SJCRH30 (cell line): ENCODE measurements around the gene GALNTL6. TPM values are rescaled to one million over a fixed set of nuclear protein-coding genes. Genes with fewer than 3 reads are reported as not detected.

Experiments used
- DNase-seq, 2 experiments: peaks; one replicate each; pipeline ENCODE4 v3.0.0-alpha.2; 2015 to 2020
- H3K27ac ChIP-seq: fragments of 250-450 bp; sonication (Bioruptor Pico); 2 replicates; pipeline ENCODE4 v1.5.1; 2020; ENCODE audit warnings: mild to moderate bottlenecking, moderate library complexity
- H3K27me3 ChIP-seq: fragments of 250-450 bp; sonication (Bioruptor Pico); 2 replicates; pipeline ENCODE4 v1.5.1; 2020; ENCODE audit warnings: mild to moderate bottlenecking, moderate library complexity
- H3K36me3 ChIP-seq: fragments of 250-450 bp; sonication (Bioruptor Pico); 2 replicates; pipeline ENCODE4 v1.5.1; 2020; ENCODE audit warnings: mild to moderate bottlenecking, moderate library complexity
- H3K4me1 ChIP-seq: fragments of 250-450 bp; sonication (Bioruptor Pico); 2 replicates; pipeline ENCODE4 v1.5.1; 2020; ENCODE audit warnings: mild to moderate bottlenecking, moderate library complexity
- H3K4me3 ChIP-seq: fragments of 250-450 bp; sonication (Bioruptor Pico); 2 replicates; pipeline ENCODE4 v1.5.1; 2020; ENCODE audit warnings: mild to moderate bottlenecking, moderate library complexity
- H3K9me3 ChIP-seq: fragments of 250-450 bp; sonication (Bioruptor Pico); replicated peaks from 2 replicates; pipeline ENCODE4 v1.5.1; 2020; ENCODE audit warnings: mild to moderate bottlenecking, moderate library complexity
- total RNA-seq: library from RNA; depleted of rRNA; stranded (reverse); fragments of >200 nt; shearing (Covaris generic); gene quantifications from 2 replicates; pipeline ENCODE4 v1.2.3, GENCODE V29; 2014

Gene GALNTL6
- total RNA-seq, 1 experiment from 2014 or later = 0.36 TPM

- Histone ChIP-seq H3K9me3 (no peaks in the 10 kb centered on the region), H3K4me3 (no peak overlapping the region)
- DNase-seq = no peak
Observed at GRCh38 chr4:172652369-172652768, 839.2 kb downstream of the GALNTL6 start.

GRCh38 chr4:172653676-172654075 lies 840.5 kb downstream of the GALNTL6 start:
- no peaks in the 10 kb centered on the region for H3K9me3 ChIP-seq
- no peaks in the 10 kb centered on the region for H3K27me3 ChIP-seq
- H3K4me3 ChIP-seq = no peak overlapping the region
- no peaks in the 10 kb centered on the region for H3K36me3 ChIP-seq
- no peaks in the 10 kb centered on the region for H3K4me1 ChIP-seq
- no peak for DNase-seq
- H3K27ac ChIP-seq = no peak overlapping the region

More at GRCh38 chr4:172652369-172652768, 839.2 kb downstream of the GALNTL6 start:
- Histone ChIP-seq H3K4me1 (no peaks in the 10 kb centered on the region), H3K27me3 (no peaks in the 10 kb centered on the region), H3K27ac (no peak overlapping the region), H3K36me3 (no peaks in the 10 kb centered on the region)

- no peak overlapping the region for H3K27ac ChIP-seq
- H3K4me3 ChIP-seq = no peak overlapping the region
- no peaks in the 10 kb centered on the region for H3K27me3 ChIP-seq
- H3K4me1 ChIP-seq = no peaks in the 10 kb centered on the region
- H3K36me3 ChIP-seq = no peaks in the 10 kb centered on the region
- no peak for DNase-seq
- no peaks in the 10 kb centered on the region for H3K9me3 ChIP-seq
Observed at GRCh38 chr4:172654457-172654856, 841.3 kb downstream of the GALNTL6 start.

DNA sequence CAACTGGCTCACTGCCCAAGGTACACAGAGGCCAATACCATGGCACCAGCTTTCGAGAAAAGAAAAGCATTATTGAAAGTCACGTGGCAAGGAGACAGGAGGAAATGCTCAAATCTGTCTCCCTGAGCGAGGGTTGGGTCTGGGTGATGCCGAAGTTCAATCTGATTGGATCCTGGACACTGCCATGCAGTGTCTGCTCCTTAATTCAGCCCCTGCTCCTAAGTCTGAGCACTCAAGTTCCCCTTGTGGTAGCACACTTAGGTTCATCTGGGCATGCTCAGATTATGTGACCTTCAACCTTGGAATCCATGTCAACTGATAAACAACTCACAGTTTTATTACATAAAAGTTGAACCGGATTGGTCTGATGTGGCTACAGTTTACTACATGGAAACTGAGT lies 842.9 kb downstream of the GALNTL6 start:
- no peaks in the 10 kb centered on the region for H3K27me3 ChIP-seq
- no peak overlapping the region for H3K4me3 ChIP-seq
- no peak overlapping the region for H3K27ac ChIP-seq
- no peaks in the 10 kb centered on the region for H3K36me3 ChIP-seq
- H3K4me1 ChIP-seq = no peaks in the 10 kb centered on the region
- no peak for DNase-seq
- no peaks in the 10 kb centered on the region for H3K9me3 ChIP-seq

DNA sequence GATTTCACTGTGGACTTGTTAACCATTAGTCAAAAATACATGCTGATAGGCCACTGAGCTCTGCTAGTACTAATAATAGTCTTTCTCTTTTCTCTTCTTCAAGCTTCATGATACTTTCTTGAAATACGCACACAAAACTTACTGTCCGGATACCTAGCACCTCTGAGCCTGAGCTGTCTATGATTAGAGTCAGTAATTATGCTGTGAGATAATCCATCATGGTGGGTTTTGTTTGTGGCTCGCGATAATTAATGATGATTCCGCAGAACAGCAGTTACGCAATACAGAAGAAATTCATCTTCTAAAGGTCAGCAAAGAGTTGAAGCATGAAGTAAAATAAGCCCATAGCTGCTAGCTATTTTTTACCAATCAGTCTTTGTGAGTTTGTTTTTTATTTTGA lies 843.9 kb downstream of the GALNTL6 start:
- Histone ChIP-seq H3K4me3 (no peak overlapping the region), H3K27ac (no peak overlapping the region), H3K36me3 (no peaks in the 10 kb centered on the region), H3K4me1 (no peaks in the 10 kb centered on the region), H3K9me3 (no peaks in the 10 kb centered on the region), H3K27me3 (no peaks in the 10 kb centered on the region)
- DNase-seq = no peak

GRCh38 chr4:172660251-172660650 lies 847.0 kb downstream of the GALNTL6 start:
- no peak overlapping the region for H3K27ac ChIP-seq

DNA sequence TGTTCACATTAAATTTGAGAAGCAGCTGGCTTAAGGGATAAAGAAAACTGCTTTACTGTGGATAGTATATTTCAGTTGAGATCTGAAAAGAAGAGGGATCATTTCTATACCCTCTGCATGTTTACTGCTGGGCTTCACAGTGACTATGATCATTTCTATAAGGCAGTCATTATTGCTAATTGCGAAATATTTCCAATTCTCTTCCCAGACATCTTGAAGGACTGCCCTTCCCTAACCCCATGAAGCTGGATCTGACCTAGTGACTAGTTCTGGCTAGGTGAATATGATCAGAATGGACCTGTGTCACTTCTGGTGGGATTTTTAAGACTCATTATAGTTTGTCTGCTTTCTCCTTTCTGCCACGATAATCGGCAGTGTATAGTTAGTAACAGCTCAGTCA lies 848.9 kb downstream of the GALNTL6 start:
- no peak for DNase-seq
- Histone ChIP-seq H3K9me3 (no peaks in the 10 kb centered on the region), H3K36me3 (no peaks in the 10 kb centered on the region), H3K27ac (no peak overlapping the region), H3K4me1 (no peaks in the 10 kb centered on the region), H3K4me3 (no peak overlapping the region), H3K27me3 (no peaks in the 10 kb centered on the region)

More at GRCh38 chr4:172660251-172660650, 847.0 kb downstream of the GALNTL6 start:
- no peaks in the 10 kb centered on the region for H3K36me3 ChIP-seq
- H3K4me1 ChIP-seq = no peaks in the 10 kb centered on the region
- no peak for DNase-seq
- H3K27me3 ChIP-seq = no peaks in the 10 kb centered on the region
- H3K9me3 ChIP-seq = no peaks in the 10 kb centered on the region
- H3K4me3 ChIP-seq = no peak overlapping the region

- H3K36me3 ChIP-seq = no peaks in the 10 kb centered on the region
- no peak for DNase-seq
- no peaks in the 10 kb centered on the region for H3K9me3 ChIP-seq
- H3K27me3 ChIP-seq = no peaks in the 10 kb centered on the region
- H3K27ac ChIP-seq = no peak overlapping the region
- no peaks in the 10 kb centered on the region for H3K4me1 ChIP-seq
- H3K4me3 ChIP-seq = no peak overlapping the region
Observed at GRCh38 chr4:172666711-172667368, 853.6 kb downstream of the GALNTL6 start.

GRCh38 chr4:172674811-172675210 lies 861.6 kb downstream of the GALNTL6 start:
- no peaks in the 10 kb centered on the region for H3K27me3 ChIP-seq
- no peaks in the 10 kb centered on the region for H3K4me1 ChIP-seq
- H3K9me3 ChIP-seq = no peaks in the 10 kb centered on the region
- no peak overlapping the region for H3K4me3 ChIP-seq
- DNase-seq = no peak
- no peaks in the 10 kb centered on the region for H3K36me3 ChIP-seq
- no peak overlapping the region for H3K27ac ChIP-seq

GRCh38 chr4:172675232-172675631 lies 862.0 kb downstream of the GALNTL6 start:
- Histone ChIP-seq H3K27ac (no peak overlapping the region), H3K36me3 (no peaks in the 10 kb centered on the region), H3K4me3 (no peak overlapping the region), H3K27me3 (no peaks in the 10 kb centered on the region), H3K9me3 (no peaks in the 10 kb centered on the region), H3K4me1 (no peaks in the 10 kb centered on the region)
- DNase-seq = no peak

DNA sequence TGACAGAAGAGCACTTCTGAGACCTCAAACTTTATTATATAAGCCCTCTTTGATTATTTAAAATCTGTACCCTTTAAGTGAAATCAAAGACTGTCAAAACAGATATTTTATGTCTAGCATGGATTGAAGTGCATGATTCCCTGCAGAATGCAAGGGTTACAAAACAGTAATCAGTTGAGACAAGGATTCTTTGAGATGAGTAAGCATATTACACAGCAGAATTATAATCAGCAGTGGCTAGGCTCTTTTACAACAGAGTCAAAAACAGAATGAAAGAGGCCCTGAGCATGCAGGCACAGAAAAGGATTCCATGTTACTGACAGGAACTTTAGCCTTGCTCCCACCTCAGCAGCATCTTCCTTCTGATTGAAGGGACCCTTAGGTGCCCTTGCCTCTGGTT lies 867.5 kb downstream of the GALNTL6 start:
- Histone ChIP-seq H3K4me3 (no peak overlapping the region), H3K27me3 (no peaks in the 10 kb centered on the region), H3K9me3 (no peaks in the 10 kb centered on the region), H3K4me1 (no peaks in the 10 kb centered on the region), H3K27ac (no peak overlapping the region), H3K36me3 (no peaks in the 10 kb centered on the region)
- no peak for DNase-seq

GRCh38 chr4:172683021-172683420 lies 869.8 kb downstream of the GALNTL6 start:
- Histone ChIP-seq H3K27ac (no peak overlapping the region), H3K4me3 (no peak overlapping the region), H3K36me3 (no peaks in the 10 kb centered on the region), H3K27me3 (no peaks in the 10 kb centered on the region), H3K9me3 (no peaks in the 10 kb centered on the region), H3K4me1 (no peaks in the 10 kb centered on the region)
- DNase-seq = no peak

DNA sequence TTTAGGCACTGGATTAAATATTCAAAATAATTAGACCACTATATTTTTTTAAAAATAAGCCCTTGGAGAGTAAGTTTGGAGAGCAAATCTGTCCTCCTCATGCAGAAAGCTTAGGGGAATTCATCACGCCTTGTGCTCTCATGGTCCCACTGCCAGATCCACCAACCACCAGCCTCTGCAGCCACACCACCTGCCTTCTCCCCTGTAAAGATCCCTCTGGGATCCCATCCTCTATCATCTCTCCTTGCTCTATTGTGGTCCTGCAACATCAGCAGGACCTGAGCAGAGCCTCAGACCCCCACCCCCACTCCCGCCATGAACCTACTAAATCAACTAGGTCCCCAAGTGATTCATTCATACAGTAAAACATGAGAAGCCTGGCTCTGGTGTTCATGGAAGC lies 872.8 kb downstream of the GALNTL6 start:
- no peaks in the 10 kb centered on the region for H3K36me3 ChIP-seq
- H3K4me1 ChIP-seq = no peaks in the 10 kb centered on the region
- no peak overlapping the region for H3K4me3 ChIP-seq
- H3K27ac ChIP-seq = no peak overlapping the region
- DNase-seq = no peak
- no peaks in the 10 kb centered on the region for H3K9me3 ChIP-seq
- H3K27me3 ChIP-seq = no peaks in the 10 kb centered on the region

- H3K9me3 ChIP-seq = no peaks in the 10 kb centered on the region
- no peak overlapping the region for H3K27ac ChIP-seq
- no peak overlapping the region for H3K4me3 ChIP-seq
- H3K27me3 ChIP-seq = no peaks in the 10 kb centered on the region
- no peaks in the 10 kb centered on the region for H3K36me3 ChIP-seq
- DNase-seq = no peak
- no peaks in the 10 kb centered on the region for H3K4me1 ChIP-seq
Observed at GRCh38 chr4:172688534-172688933, 875.3 kb downstream of the GALNTL6 start.

- Histone ChIP-seq H3K4me3 (no peak overlapping the region), H3K27ac (no peak overlapping the region), H3K27me3 (no peaks in the 10 kb centered on the region), H3K36me3 (no peaks in the 10 kb centered on the region), H3K9me3 (no peaks in the 10 kb centered on the region), H3K4me1 (no peaks in the 10 kb centered on the region)
- no peak for DNase-seq
Observed at GRCh38 chr4:172691552-172691951, 878.3 kb downstream of the GALNTL6 start.

- Histone ChIP-seq H3K4me1 (no peaks in the 10 kb centered on the region), H3K27me3 (no peaks in the 10 kb centered on the region), H3K9me3 (no peaks in the 10 kb centered on the region), H3K27ac (no peak overlapping the region), H3K4me3 (no peak overlapping the region), H3K36me3 (no peaks in the 10 kb centered on the region)
- no peak for DNase-seq
Observed at GRCh38 chr4:172692701-172693100, 879.5 kb downstream of the GALNTL6 start.
